GM19023 (cell line): ENCODE measurements around the gene CREBBP.

ENCODE experiments used
- ATAC-seq: cut with Tn5 transposase; IDR thresholded peaks from one replicate; pipeline ENCODE4 v1.9.1; 2021; ENCODE audit warnings: mild to moderate bottlenecking, moderate library complexity; ENCODE audit not compliant: unreplicated experiment

Gene CREBBP

DNA sequence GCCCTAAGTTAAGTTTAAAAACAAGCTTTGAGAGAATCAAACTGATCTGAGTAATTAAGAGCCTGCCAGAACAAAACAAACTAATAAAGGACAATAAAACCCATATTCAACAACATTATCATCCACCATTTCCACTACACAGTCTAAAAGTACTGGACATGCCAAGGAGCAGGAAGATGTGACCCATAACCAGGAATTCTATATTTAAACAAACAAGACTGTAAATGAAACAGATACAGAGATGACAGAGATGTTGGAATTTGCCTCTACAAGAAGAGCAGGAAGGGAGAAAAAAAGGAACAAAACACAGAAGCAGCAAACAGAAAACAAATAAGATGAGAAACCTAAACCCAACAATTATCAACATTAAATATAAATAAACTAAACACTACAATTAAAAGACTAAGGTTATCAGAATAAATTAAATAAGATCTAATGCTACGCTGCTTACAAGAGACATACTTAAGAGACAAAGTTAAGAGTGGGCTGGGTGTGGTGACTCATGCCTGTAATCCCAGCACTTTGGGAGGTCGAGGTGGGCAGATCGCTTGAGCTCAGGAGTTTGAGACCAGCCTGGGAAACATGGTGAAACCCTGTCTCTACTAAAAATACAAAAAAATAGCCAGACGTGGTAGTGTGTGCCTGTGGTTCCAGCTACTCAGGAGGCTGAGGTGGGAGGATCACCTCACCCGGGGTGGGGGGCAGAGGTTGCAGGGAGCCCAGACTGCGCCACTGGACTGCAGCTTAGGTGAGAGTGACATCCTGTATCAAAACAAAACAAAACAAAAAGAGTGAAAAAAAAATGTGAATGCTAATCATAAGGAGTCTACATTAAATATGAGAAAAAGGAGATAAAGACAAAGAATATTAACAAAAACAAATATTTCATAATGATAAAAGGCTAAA is 50.6 kb downstream of the CREBBP start:
- no peak for ATAC-seq

DNA sequence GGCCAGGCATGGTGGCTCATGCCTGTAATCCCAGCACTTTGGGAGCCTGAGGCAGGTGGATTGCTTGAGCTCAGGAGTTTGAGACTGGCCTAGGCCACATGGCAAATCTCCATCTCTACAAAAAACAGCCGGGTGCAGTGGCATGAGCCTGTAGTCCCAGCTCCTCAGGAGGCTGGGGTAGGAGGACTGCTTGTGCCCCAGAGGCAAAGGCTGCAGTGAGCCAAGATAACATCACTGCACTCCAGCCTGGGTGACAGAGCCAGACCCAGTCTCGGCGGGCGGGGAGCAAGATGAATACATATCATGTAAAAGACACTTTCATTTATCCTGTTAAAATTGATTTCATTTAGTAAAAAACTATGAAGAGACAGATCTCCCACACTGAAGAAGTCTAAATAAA is 54.6 kb downstream of the CREBBP start:
- no peak for ATAC-seq

DNA sequence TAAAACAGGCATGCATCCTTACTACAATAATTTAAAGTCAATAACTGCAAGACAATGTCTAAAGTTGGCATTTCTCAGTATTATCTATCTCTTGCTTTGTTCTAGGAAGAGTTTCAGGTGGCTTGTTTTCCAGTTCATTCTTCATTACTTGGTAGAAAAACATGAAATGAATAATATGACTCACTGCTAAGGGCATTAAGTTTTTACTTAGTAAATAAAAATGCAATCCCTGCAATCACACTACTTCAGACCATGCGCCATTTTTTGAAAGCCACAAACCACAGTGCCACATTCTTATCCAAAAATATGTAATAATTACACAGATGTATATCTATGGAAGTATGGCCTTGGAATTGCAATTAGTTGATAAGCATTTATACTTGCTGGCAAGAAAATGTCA is 55.4 kb downstream of the CREBBP start:
- no peak for ATAC-seq

DNA sequence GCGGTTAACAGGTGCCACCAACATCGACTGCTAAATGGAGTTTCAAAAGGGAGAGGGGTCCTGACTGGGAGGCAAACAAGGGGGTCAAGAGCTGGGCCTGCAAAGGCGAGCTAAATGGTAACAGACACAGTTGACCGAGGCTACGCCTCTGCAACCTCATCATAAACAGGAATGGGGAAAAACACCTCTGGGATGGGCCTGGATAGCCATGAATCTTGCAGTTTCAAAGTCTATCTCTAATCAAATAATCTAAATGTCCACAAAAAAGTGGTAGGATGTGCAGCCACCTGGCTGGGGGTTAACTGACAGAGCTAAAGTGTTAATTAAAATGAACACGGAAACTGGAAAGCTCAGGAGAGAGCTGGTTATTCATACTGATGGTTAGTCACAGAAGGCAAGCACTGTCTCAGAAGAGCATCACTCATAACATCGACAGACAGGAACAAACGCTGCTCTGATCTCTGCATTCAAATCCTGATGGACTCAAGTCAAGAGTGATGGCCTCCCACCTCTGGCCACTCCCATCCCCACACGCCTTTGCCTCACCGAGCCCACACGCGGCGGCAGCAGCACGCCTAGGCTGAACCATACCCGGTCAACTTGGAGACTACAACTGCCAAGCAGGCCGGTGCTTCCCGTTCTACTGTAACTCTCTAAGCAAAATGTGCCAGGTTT is 56.3 kb downstream of the CREBBP start:
- no peak for ATAC-seq

DNA sequence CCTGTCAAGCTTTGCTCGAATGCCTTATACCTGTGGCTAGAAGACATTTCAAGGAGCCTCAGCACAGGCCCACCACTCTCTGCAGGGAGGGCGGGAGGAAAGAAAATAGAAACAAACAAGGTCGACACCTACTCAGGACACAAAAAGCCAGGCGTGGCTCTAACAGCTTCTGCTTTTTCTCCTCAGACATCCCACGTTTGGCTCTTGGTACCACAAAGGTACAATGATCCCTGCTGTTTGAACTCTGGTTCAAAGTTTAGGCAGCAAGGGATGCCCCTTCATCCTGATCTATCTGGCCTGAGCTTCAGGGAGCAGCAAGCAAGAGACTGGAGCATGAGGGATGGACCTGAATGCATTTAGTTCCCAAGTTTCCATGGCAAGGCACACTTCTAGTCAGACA is 57.1 kb downstream of the CREBBP start:
- no peak for ATAC-seq

DNA sequence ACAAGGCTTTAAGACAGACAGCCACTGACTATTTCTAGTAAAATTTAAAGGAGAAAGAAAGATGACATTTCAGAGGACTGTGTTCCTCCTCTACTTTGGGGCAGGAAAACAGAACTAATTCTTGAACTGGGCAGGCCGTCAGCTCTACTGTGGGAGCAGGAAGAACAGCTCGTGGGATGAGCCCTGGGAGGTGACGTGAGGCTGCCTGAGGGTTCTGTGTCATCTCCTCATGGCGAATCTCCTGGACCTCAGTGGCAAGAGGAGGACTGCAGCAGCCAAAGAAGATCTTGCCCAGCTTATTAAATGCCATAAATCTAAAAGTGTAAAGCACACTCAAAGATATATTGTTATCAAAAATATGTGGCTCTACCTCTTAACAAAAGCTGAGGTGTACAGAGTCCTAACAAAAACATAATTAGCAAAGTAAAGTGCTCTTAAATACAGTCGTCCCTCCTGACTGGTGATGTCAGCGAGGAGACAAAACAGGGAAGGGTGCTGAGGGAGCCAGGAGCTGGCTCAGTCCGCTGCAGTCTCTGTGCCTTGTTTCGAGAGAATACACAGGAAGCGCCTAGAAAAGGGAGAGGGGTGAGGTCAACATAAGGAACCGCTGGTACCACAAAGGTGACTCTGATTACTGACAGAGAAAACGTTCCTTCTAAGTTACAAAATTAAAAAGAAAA is 58.0 kb downstream of the CREBBP start:
- ATAC-seq: no peak

DNA sequence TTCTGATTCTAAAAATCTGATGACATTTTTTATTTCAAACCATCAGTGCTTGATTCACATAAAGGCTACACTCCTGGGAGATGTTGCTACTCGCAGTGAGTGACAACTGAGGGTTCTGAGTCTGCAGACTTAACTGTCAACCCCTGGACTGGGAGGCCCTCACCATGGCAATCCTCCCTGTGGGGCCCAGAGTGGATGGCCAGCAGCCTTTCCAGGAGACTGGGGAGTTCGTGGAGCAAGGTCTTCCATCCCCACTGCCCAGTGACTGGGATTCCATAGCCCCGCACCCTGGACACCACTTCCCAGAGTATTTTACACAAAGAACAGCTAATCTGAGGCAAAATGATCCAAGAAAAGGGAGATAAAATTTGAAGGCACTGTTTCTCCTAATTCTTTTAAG is 59.3 kb downstream of the CREBBP start:
- no peak for ATAC-seq

DNA sequence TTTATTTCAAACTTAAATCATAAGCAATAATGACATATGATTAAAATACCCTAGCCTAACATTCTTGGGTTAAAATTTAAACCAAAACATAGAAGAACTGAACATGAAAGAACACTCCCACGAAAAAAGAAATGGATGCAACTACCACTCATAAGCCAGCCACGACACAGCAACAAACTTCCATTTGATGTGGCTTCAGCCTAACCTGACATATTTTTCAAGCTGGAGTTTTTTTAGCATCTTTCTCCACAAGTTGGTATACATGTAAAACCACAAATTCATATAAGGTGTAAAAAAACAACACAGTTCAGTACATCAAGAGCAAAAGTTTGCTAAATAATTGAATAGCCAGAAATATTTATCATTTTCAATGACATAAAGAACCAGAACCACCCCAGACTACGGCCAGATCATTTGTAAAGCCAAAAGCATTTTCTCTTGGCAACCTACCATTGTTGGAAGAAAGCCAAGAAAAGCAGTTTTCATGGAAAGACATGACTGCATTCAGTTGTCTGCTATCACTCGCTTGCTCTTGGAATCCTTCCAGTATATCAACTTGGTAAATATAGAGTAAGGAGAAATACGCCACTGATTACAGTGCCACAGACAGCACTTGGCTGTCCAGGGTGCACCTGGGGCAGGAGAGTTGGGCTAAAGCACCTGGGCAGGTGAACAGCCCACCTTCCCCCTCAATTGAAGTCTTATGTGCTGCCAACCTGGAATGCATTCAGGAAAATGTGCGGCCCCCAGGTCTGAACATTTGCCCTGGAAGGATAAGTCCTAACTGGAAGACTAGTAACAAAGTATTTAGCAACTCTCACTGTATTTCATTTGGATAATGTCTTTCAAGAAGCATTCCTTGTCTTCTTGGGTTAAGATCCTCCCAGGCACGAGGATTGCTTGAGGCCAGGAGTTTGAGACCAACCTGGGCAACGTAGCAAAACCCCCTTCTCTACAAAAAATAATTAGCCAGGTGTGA is 60.5 kb downstream of the CREBBP start:
- no peak for ATAC-seq

DNA sequence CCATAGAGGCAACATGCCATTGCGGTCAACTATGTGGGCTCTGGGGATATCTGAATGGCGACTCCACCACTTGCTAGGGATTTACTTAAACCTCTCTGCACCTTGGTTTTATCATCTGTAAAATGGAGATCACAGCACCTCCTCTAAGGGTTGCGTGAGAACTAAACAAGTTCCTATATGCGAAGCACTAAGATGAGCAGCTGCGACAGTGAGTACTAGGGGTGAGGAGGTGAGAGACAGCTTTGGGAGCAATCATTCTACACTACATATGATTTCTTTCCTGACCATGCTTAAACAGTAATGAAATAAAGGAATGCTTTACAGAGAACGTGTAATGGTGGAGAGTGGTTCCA is 61.4 kb downstream of the CREBBP start:
- no peak for ATAC-seq

DNA sequence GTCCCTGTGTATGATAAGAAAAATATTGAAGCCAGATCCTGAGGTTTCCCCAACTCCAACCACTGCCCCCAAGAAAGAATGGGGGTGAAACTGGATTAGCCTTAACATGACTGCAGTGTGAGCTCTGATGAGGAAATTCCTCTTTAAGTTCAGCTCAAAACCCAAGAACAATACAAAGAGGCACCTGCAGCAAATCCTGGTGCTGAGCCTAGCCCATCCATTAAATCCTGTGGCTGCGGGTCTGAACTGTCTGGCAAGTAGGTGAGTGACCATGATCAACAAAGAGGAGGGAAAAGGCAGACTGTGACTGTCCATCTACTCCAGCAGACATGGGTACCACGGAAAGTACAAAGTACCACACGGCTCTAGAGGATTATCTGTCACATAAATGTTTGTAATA is 64.2 kb downstream of the CREBBP start:
- no peak for ATAC-seq

DNA sequence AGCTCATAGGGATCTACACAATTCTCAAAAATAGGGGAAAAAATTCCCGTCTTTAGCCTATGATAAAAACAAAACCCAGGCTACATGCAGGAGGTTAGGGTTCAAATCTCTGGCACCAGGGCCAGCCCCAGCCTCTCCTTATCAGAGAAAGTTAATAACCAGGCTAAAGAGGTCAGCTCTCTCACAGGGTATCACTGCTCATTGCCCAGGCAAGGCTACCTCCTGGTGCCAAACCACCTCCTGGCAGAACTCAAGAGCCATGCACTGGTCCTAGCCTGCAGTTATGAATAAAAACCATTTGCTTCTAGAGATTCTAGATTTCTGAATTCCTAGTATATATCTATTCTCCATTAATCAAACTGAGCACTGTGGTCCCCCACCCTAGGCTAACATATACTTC is 65.8 kb downstream of the CREBBP start:
- ATAC-seq: no peak

DNA sequence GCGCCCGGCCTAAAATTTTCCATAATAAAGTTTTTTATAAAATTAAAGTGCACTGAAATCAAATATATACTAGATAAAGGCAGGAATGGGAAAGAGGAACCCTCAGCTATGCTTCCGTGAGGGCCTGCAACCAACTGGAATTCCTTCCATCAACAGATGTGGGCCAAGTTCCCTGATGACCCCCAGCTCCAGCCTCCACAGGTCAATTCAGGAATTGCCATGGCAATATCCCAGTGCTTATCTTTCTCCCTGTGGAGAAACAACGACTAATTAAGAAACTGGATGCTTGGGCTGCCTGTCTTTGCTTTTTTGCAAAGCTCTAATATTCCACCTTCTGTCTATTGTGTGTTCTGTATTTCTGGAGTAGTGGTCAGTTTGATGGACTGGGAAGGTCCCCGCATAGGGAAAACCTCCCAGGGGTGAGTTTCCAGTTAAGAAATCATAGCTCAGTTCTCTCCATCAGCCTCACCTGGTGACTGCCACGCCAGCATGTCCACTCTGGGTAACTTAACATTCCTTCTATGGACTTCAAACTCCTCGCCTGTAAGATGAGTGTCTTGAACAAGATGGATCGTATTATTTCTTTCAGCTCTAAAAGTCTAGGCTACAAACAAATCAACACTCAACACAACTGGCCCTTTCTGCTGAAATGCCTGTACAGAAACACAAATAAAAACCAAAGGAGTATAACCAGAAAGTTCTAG is 67.9 kb downstream of the CREBBP start:
- ATAC-seq: no peak

DNA sequence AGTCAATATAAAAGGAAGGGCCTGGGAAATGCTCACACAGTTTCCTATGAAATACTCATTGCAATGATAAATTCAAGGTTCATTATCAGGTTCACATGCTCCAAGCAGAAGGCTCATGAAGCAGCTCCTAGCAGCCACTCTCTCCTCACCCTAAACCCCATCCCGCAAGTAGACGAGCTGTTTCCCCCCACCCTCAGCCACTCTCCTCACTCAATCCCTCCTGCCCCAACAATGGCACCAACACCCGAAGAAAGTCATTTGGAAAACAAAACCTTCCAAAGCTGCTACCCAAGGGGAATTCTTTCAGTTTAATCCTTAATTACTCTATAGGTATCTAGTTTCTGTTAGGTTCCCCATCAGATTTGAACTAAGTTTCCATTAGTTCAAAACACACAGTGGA is 69.7 kb downstream of the CREBBP start:
- ATAC-seq: no peak

DNA sequence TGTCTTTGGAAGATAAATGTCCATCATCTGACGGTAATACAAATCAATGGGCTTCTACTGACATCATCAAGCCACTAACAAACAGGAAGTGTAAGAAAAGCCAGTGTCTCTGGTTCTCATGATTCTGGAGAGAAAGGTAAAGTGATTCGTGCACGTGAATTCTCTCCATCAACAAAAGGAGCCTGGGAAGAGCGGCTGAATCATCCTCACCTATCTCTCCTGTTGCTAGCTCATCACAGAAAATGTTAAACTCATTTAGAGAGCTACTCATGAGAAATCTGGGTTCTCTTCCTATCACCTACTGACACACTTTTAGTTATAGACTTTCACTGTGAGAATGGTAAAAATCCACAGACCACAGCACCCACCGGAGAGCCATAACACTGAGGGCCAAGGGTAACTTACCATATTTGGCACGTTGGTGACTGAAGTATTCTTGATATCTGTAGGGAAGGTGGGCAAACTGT is 70.3 kb downstream of the CREBBP start:
- ATAC-seq: no peak

DNA sequence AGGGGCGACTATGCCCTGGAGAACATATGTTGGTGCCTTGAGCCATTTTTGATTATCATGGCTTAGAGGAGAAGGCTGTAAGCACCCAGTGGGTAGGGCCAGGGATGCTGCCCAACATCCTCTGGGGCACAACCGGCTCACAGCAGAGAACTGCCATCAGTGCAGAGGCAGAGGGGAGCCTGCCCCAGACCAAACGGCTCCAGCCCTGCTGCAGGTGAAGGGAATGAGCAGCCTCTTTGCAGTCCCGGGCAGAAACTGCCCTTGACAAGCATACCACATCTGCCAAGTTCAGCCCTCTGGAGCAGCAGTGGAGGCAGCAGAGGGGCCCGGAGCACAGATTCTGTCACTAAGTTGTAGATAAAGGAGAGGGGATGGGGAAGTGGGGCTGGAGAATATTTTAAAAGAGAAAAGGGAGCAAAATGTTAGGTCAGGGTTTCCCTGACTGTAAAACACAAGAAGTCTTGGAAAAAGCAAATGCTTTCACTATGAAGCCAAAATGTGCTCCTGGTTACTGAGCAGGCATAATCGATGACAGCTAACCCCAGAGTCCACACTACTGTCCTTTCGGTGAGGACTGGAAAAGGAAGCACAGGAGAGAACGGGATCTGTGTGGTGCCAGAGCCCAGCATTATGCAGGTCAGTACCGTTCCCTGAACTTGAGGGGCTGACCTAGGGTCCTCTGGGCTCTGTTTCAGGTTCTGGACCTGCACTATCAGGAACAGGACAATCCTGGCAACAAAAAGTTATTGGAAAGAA is 72.0 kb downstream of the CREBBP start:
- no peak for ATAC-seq

DNA sequence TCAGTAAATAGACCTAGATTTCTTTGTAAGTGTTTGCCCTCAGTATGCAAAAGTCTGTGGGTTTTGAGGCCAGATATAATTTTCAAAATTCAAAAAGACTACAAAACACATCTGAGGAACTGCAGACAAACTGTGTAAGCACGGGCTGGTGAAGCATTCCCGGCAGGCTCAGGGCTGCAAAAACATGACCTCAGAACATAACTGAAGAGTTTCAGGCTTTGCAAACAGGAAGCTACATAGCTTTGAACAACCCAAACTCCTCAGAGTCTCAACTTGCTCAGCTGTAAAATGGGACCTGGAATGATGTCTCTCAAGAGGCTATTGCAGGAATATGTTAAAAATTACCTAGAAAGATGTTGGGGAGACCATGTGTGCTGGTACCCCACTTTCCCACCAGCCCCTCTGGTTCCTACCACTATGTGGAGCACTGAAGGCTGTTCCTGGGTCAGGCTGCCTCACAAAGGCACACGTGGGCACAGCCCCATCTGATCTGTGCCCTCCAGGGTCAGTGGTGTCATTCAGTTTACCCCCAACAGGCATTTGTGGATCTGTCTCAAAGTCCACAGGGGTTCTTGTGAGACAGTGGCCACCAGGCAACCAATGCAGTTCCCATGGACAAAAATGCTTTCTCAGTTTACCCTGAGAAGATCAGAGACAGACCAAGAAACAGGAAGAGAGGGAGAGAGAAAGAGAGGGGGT is 72.9 kb downstream of the CREBBP start:
- no peak for ATAC-seq

DNA sequence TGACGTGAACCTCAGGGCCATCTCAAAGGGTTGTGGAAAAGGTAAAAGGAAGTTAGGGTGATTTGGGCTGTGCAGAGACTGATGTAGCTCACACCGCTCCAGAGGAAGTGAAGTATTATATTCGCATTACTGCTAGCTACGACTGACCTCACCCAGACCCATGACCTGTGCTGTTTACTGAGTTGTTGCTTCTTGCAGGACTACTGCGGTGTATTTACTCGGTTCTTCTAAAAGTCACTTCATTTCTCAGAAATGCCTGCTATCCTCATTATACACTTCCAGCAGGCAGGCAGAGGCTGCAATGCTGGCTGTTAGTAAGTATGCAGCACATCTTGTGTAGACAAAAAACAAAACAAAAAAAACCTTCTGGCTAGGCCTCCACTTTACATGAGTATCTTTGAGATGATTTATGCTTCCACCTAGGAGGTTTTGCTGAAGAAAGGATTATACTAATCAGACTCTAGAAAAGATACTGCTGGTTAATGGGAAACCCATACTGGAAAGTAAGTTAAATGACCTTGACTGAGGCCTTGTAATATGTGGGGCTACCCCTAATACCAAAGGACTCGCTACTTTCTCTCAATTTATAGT is 76.0 kb downstream of the CREBBP start:
- ATAC-seq: no peak
